Activated CD8-positive, alpha-beta memory T cell treated with anti-CD3 and anti-CD28 coated beads, Interleukin-2, amount 50 U/mL, for 24 hours (primary cell): Measurements from ENCODE around the gene CNTN1.

Experiments used
- DNase-seq: peaks from one replicate; pipeline ENCODE4 v3.0.0-alpha.2; 2020; ENCODE audit errors: extremely low read depth

The CNTN1 gene

GRCh38 chr12:40768125-40768864 is 76.1 kb downstream of the CNTN1 start:
- no peak for DNase-seq

- no peak for DNase-seq
These were observed 77.6 kb downstream of the CNTN1 start for GRCh38 chr12:40769846-40770245.

- DNase-seq, result no peak
These were observed 78.5 kb downstream of the CNTN1 start for GRCh38 chr12:40770781-40771180.

- no peak for DNase-seq
These were observed 83.4 kb downstream of the CNTN1 start for GRCh38 chr12:40775661-40776060.

- no peak for DNase-seq
These were observed 91.9 kb downstream of the CNTN1 start for GRCh38 chr12:40784102-40784501.

- no peak for DNase-seq
These were observed 96.0 kb downstream of the CNTN1 start for GRCh38 chr12:40788276-40788675.

GRCh38 chr12:40792792-40793386 is 100.7 kb downstream of the CNTN1 start:
- no peak for DNase-seq

- DNase-seq, result no peak
These were observed 101.2 kb downstream of the CNTN1 start for GRCh38 chr12:40793471-40793870.

GRCh38 chr12:40794087-40794486 is 101.8 kb downstream of the CNTN1 start:
- DNase-seq, result no peak

GRCh38 chr12:40801082-40801481 is 108.8 kb downstream of the CNTN1 start:
- no peak for DNase-seq

GRCh38 chr12:40801861-40802260 is 109.6 kb downstream of the CNTN1 start:
- DNase-seq, result no peak

- no peak for DNase-seq
These were observed 110.4 kb downstream of the CNTN1 start for GRCh38 chr12:40802656-40803055.

GRCh38 chr12:40819436-40820108 is 127.3 kb downstream of the CNTN1 start:
- DNase-seq, result no peak

- DNase-seq, result no peak
These were observed 128.7 kb downstream of the CNTN1 start for GRCh38 chr12:40820794-40821484.

GRCh38 chr12:40825156-40825555 is 132.9 kb downstream of the CNTN1 start:
- DNase-seq, result no peak

GRCh38 chr12:40827683-40828592 is 135.7 kb downstream of the CNTN1 start:
- DNase-seq, result no peak

GRCh38 chr12:40828593-40828990 is 136.4 kb downstream of the CNTN1 start:
- DNase-seq, result no peak

GRCh38 chr12:40829738-40830144 is 137.5 kb downstream of the CNTN1 start:
- DNase-seq, result no peak

GRCh38 chr12:40831916-40832315 is 139.7 kb downstream of the CNTN1 start:
- DNase-seq, result no peak

GRCh38 chr12:40832668-40833067 is 140.4 kb downstream of the CNTN1 start:
- no peak for DNase-seq

- no peak for DNase-seq
These were observed 141.6 kb downstream of the CNTN1 start for GRCh38 chr12:40833818-40834217.
